ENCODE data around the gene HDGFL2.

HDGFL2 gene

GRCh38 chr19:4513248-4513647, 41.2 kb downstream of the HDGFL2 start:
- H3K9ac ChIP-seq (ENCODE audit: low read length), result no peak overlapping the region
- H3K27me3 ChIP-seq (replicated peaks; ENCODE audit: insufficient read depth, low read length), result peaks cover 51% of the 10 kb centered on the region
- no peaks in the 10 kb centered on the region for H3K4me1 ChIP-seq (ENCODE audit: low read length)

GRCh38 chr19:4515732-4516131, 43.6 kb downstream of the HDGFL2 start:
- Histone ChIP-seq H3K79me2 (ENCODE audit: low read length) (no peaks in the 10 kb centered on the region), H3K4me1 (ENCODE audit: low read length) (no peaks in the 10 kb centered on the region), H3K9me3 (replicated peaks; ENCODE audit: insufficient read depth, low read length) (no peaks in the 10 kb centered on the region), H3K27ac (ENCODE audit: low read length) (no peak overlapping the region), H3K9ac (ENCODE audit: low read length) (no peak overlapping the region), H3K27me3 (replicated peaks; ENCODE audit: insufficient read depth, low read length) (peaks cover 68% of the 10 kb centered on the region), H3K9me2 (replicated peaks; ENCODE audit: insufficient read depth, low read length) (no peaks in the 10 kb centered on the region), H3F3A (ENCODE audit: insufficient read depth, low read length) (no peaks in the 10 kb centered on the region), H3K4me3 (ENCODE audit: low read length) (no peak overlapping the region), H2AFZ (ENCODE audit: low read length) (no peak overlapping the region), H3K36me3 (replicated peaks; ENCODE audit: insufficient read depth, low read length) (no peaks in the 10 kb centered on the region), H3K4me2 (ENCODE audit: low read depth, low read length) (no peak overlapping the region), H4K20me1 (ENCODE audit: insufficient read depth, low read length) (no peaks in the 10 kb centered on the region)
- no peak for DNase-seq
- TF ChIP-seq EZH2 (optimal IDR thresholded peaks at IDR 0.05; ENCODE audit: low read depth, low read length) (no peak), CTCF (IDR thresholded peaks at IDR 0.05; ENCODE audit: low read length) (no peak), EZH2phosphoT487 (IDR thresholded peaks at IDR 0.05; ENCODE audit: low read length) (no peak)

More at GRCh38 chr19:4513248-4513647, 41.2 kb downstream of the HDGFL2 start:
- no peaks in the 10 kb centered on the region for H3K9me3 ChIP-seq (replicated peaks; ENCODE audit: insufficient read depth, low read length)
- DNase-seq, result no peak
- no peak overlapping the region for H3K4me2 ChIP-seq (ENCODE audit: low read depth, low read length)
- no peak overlapping the region for H3K4me3 ChIP-seq (ENCODE audit: low read length)
- H3K27ac ChIP-seq (ENCODE audit: low read length), result no peak overlapping the region
- no peak overlapping the region for H2AFZ ChIP-seq (ENCODE audit: low read length)
- H3K36me3 ChIP-seq (replicated peaks; ENCODE audit: insufficient read depth, low read length), result no peaks in the 10 kb centered on the region
- H3K9me2 ChIP-seq (replicated peaks; ENCODE audit: insufficient read depth, low read length), result no peaks in the 10 kb centered on the region
- no peaks in the 10 kb centered on the region for H3F3A ChIP-seq (ENCODE audit: insufficient read depth, low read length)
- H4K20me1 ChIP-seq (ENCODE audit: insufficient read depth, low read length), result no peaks in the 10 kb centered on the region
- no peak for TF ChIP-seq CTCF (IDR thresholded peaks at IDR 0.05; ENCODE audit: low read length)
- H3K79me2 ChIP-seq (ENCODE audit: low read length), result no peaks in the 10 kb centered on the region

GRCh38 chr19:4516199-4516938, 44.3 kb downstream of the HDGFL2 start:
- no peak overlapping the region for H2AFZ ChIP-seq (ENCODE audit: low read length)

More at GRCh38 chr19:4516199-4516938, 44.3 kb downstream of the HDGFL2 start:
- H3K9ac ChIP-seq (ENCODE audit: low read length), result no peak overlapping the region
- no peaks in the 10 kb centered on the region for H3K4me1 ChIP-seq (ENCODE audit: low read length)
- no peak overlapping the region for H3K4me2 ChIP-seq (ENCODE audit: low read depth, low read length)
- TF ChIP-seq CTCF (IDR thresholded peaks at IDR 0.05; ENCODE audit: low read length) (no peak), EZH2phosphoT487 (IDR thresholded peaks at IDR 0.05; ENCODE audit: low read length) (no peak), EZH2 (optimal IDR thresholded peaks at IDR 0.05; ENCODE audit: low read depth, low read length) (no peak)
- no peak for DNase-seq
- no peaks in the 10 kb centered on the region for H4K20me1 ChIP-seq (ENCODE audit: insufficient read depth, low read length)
- no peaks in the 10 kb centered on the region for H3F3A ChIP-seq (ENCODE audit: insufficient read depth, low read length)
- no peaks in the 10 kb centered on the region for H3K9me2 ChIP-seq (replicated peaks; ENCODE audit: insufficient read depth, low read length)
- H3K27me3 ChIP-seq (replicated peaks; ENCODE audit: insufficient read depth, low read length), result peaks cover 74% of the 10 kb centered on the region
- no peaks in the 10 kb centered on the region for H3K9me3 ChIP-seq (replicated peaks; ENCODE audit: insufficient read depth, low read length)
- no peaks in the 10 kb centered on the region for H3K79me2 ChIP-seq (ENCODE audit: low read length)
- no peak overlapping the region for H3K4me3 ChIP-seq (ENCODE audit: low read length)
- H3K27ac ChIP-seq (ENCODE audit: low read length), result no peak overlapping the region
- no peaks in the 10 kb centered on the region for H3K36me3 ChIP-seq (replicated peaks; ENCODE audit: insufficient read depth, low read length)
